Breast epithelium (tissue), 4 donors: ENCODE measurements around the gene PRKCG. TPM values are rescaled to one million over a fixed set of nuclear protein-coding genes. Genes with fewer than 3 reads are reported as not detected.

ENCODE experiments used
- DNase-seq, 2 donors: peaks; one replicate each; pipeline ENCODE4 v3.0.0-alpha.2; 2019; ENCODE audit warnings: low spot score in 2 of 2
- H3K27ac ChIP-seq, 2 donors: fragments of 200-600 bp; sonication (generic) in 1 of 2; one replicate each; pipeline ENCODE4 v1.5.1; 2016 to 2019; ENCODE audit warnings: mild to moderate bottlenecking in 1 of 2
- H3K27me3 ChIP-seq, 2 donors: fragments of 200-600 bp; sonication (generic) in 1 of 2; one replicate each; pipeline versions ENCODE4 v1.5.1 to v1.6.0; 2017 to 2019; ENCODE audit warnings: control low read depth in 1 of 2, mild to moderate bottlenecking in 1 of 2
- H3K36me3 ChIP-seq: fragments of 200-600 bp; one replicate; pipeline ENCODE4 v1.5.1; 2019
- H3K4me1 ChIP-seq, 2 donors: fragments of 200-600 bp; sonication (generic); one replicate each; pipeline ENCODE4 v1.5.1; 2016 to 2019; ENCODE audit warnings: control low read depth in 1 of 2
- H3K4me3 ChIP-seq, 3 donors: fragments of 200-600 bp; sonication (generic); 1 replicate in 2 of 3; 2 replicates in 1 of 3; pipeline ENCODE4 v1.5.1; 2016 to 2019; ENCODE audit warnings: mild to moderate bottlenecking in 3 of 3, moderate library complexity in 2 of 3
- H3K9me3 ChIP-seq, 2 donors: fragments of 200-600 bp; sonication (generic) in 1 of 2; one replicate each; pipeline ENCODE4 v1.5.1; 2016 to 2019; ENCODE audit warnings: control low read depth in 1 of 2
- POLR2A ChIP-seq: fragments of 450-650 bp; IDR thresholded peaks from one replicate; pipeline ENCODE4 v1.6.1; 2016; ENCODE audit warnings: antibody characterized with exemption, mild to moderate bottlenecking, moderate library complexity
- POLR2AphosphoS5 ChIP-seq, 3 donors: sonication (generic); formaldehyde crosslinking; IDR thresholded peaks; one replicate each; pipeline ENCODE4 v1.6.1; 2017; ENCODE audit warnings: antibody characterized with exemption in 3 of 3
- intact Hi-C: fragments of 100-400 bp; cut with DNase I; formaldehyde crosslinking; loops from one replicate; pipeline ENCODE4 v1.15.1; 2023; ENCODE audit warnings: low total_unique reads
- total RNA-seq, 3 donors: library from RNA; depleted of rRNA; stranded (reverse); fragments of >200 nt; gene quantifications; one replicate each; pipeline ENCODE4 v1.1.0, GENCODE V29; 2016
- TF ChIP-seq, protein P1 (sequence below), 3 donors: fragments of 450-650 bp; IDR thresholded peaks; one replicate each; pipeline ENCODE4 v1.5.1; 2016 to 2017; ENCODE audit warnings: antibody characterized with exemption in 3 of 3, mild to moderate bottlenecking in 3 of 3, moderate library complexity in 3 of 3

Gene PRKCG
- total RNA-seq, 3 donors from 2014 or later = not detected

DNA sequence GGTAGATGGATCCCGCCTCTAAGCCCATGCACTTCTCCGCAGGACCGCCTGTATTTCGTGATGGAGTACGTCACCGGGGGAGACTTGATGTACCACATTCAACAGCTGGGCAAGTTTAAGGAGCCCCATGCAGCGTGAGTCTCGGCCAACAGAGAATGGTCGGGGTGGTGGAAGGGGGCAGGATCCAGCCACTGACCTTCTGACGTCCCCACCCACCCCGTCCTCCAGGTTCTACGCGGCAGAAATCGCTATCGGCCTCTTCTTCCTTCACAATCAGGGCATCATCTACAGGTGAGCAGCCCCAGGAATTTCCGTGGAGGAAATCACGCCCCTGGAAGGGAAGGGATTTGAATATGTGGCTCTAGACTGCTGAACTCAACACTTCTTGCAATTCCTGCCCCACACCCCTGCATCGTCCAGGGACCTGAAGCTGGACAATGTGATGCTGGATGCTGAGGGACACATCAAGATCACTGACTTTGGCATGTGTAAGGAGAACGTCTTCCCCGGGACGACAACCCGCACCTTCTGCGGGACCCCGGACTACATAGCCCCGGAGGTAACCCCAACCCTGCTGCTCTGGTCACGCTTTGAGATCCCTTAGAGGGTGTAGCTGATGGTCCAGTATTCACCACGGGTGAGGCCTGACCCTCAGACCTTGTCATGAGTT, 18.3 kb downstream of the PRKCG start:
- no peaks in the 10 kb centered on the region for H3K36me3 ChIP-seq
- no peak overlapping the region for H3K4me3 ChIP-seq
- no peaks in the 10 kb centered on the region for H3K9me3 ChIP-seq
- no peak overlapping the region for H3K27ac ChIP-seq
- TF ChIP-seq POLR2AphosphoS5 (IDR thresholded peaks at IDR 0.05) (no peak), POLR2A (no peak)
- TF ChIP-seq, protein P1, sequence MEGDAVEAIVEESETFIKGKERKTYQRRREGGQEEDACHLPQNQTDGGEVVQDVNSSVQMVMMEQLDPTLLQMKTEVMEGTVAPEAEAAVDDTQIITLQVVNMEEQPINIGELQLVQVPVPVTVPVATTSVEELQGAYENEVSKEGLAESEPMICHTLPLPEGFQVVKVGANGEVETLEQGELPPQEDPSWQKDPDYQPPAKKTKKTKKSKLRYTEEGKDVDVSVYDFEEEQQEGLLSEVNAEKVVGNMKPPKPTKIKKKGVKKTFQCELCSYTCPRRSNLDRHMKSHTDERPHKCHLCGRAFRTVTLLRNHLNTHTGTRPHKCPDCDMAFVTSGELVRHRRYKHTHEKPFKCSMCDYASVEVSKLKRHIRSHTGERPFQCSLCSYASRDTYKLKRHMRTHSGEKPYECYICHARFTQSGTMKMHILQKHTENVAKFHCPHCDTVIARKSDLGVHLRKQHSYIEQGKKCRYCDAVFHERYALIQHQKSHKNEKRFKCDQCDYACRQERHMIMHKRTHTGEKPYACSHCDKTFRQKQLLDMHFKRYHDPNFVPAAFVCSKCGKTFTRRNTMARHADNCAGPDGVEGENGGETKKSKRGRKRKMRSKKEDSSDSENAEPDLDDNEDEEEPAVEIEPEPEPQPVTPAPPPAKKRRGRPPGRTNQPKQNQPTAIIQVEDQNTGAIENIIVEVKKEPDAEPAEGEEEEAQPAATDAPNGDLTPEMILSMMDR (IDR thresholded peaks at IDR 0.05) = no peak
- H3K27me3 ChIP-seq = peaks cover 3 to 57% of the 10 kb centered on the region in 2 donors
- intact Hi-C loops = no loop called here
- DNase-seq = no peak
- H3K4me1 ChIP-seq = no peaks in the 10 kb centered on the region

DNA sequence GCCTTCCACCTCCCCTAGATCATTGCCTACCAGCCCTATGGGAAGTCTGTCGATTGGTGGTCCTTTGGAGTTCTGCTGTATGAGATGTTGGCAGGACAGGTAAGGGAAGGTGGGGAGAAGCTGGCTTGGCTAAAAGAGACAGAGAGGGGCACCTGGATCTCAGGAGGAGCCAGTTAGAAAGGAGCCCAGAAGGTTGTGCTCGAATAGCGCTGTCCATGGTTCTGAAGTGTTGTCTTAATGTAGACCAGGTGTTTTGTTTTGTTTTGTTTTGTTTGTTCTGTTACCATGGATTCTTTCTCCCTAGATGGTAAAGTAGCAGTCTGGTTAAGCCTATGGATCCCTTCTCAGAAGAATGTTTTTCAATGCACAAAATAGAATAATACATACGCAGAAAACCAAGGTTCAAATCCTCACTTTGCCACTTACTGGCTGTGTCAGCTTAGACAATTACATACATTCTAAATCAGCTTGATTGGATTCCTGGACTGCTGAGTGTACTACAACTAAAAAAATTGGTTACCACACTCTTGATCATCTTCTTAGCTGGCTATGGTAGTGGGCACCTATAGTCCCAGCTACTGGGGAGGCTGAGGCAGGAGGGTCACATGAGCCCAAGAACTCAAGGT, 21.2 kb downstream of the PRKCG start:
- Histone ChIP-seq H3K9me3 (no peaks in the 10 kb centered on the region), H3K4me1 (no peaks in the 10 kb centered on the region), H3K27me3 (peaks cover 8 to 56% of the 10 kb centered on the region in 2 donors), H3K4me3 (no peak overlapping the region), H3K27ac (no peak overlapping the region), H3K36me3 (no peaks in the 10 kb centered on the region)
- intact Hi-C loops = no loop called here
- TF ChIP-seq POLR2AphosphoS5 (IDR thresholded peaks at IDR 0.05) (no peak), POLR2A (no peak)
- TF ChIP-seq, protein P1 (IDR thresholded peaks at IDR 0.05) = no peak
- no peak for DNase-seq

DNA sequence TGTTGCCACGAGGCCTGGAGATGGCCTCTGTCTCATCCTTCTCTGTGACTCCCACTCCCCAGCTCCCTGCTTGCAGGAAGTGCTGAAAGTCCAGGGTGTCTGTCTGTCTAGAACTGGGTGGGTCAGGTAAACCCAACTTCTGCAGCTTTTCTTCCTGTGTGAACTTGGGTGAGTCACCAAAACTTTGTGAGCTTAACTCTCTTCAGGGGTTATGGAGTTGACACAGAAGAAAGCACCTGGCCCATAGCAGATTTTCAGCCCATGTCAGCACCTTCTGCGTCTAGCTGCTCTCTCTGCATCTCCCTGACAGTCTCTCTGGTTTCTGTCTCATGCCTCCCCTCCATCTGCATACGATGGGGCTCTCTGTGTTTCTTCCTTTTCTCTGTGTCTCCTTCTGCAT, 22.9 kb downstream of the PRKCG start:
- Histone ChIP-seq H3K27ac (no peak overlapping the region), H3K27me3 (peaks cover 15 to 58% of the 10 kb centered on the region in 2 donors), H3K9me3 (no peaks in the 10 kb centered on the region), H3K4me3 (no peak overlapping the region), H3K36me3 (no peaks in the 10 kb centered on the region), H3K4me1 (no peaks in the 10 kb centered on the region)
- no peak for DNase-seq
- TF ChIP-seq, protein P1 (IDR thresholded peaks at IDR 0.05) = no peak
- TF ChIP-seq POLR2A (no peak), POLR2AphosphoS5 (IDR thresholded peaks at IDR 0.05) (no peak)
- intact Hi-C loops = no loop called here

DNA sequence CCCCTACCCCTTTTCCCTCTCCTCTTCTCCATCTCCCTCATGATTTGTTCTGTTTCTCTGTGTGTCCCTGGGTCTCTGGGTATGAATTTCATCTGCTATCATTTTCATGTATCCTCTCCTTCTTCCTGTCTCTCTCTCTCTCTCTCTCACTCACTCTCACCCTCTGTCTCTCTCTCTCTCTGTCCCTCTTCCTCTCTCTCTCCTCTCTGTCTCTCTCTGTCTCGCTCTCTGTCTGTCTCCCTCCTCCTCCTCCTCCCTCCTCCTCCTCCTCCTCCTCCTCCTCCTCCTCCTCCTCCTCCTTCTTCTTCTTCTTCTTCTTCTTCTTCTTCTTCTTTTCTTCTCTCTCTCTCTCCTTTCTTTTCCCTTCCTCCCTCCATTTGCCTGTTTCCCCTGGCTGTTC, 23.8 kb downstream of the PRKCG start:
- intact Hi-C loops = no loop called here
- TF ChIP-seq, protein P1 (IDR thresholded peaks at IDR 0.05) = no peak
- TF ChIP-seq POLR2AphosphoS5 (IDR thresholded peaks at IDR 0.05) (no peak), POLR2A (no peak)
- Histone ChIP-seq H3K9me3 (no peaks in the 10 kb centered on the region), H3K4me1 (no peaks in the 10 kb centered on the region), H3K27me3 (peaks cover 15 to 63% of the 10 kb centered on the region in 2 donors), H3K27ac (no peak overlapping the region), H3K36me3 (no peaks in the 10 kb centered on the region), H3K4me3 (no peak overlapping the region)
- DNase-seq = no peak
